ENCODE results near the gene KRTAP19-5.

Gene KRTAP19-5

GRCh38 chr21:30480145-30480544 lies 21.8 kb downstream of the KRTAP19-5 start, which contains the start of gene KRTAP19-1:
KRTAP19-1 (minus strand) TSS chr21:30480367; CDS start chr21:30480317, 50 bp downstream.
- H3K27ac ChIP-seq (replicated peaks) = no peak within 1 kb of the TSS
- no peak for DNase-seq (ENCODE audit: low read depth in 1 of 2, low spot score in 1 of 2)
- TF ChIP-seq SPI1 (IDR thresholded peaks at IDR 0.05; ENCODE audit: borderline replicate concordance, low read depth) = no peak
- TF ChIP-seq POLR2AphosphoS5 (IDR thresholded peaks at IDR 0.05; ENCODE audit: low read depth) = no peak
- TF ChIP-seq GABPA (IDR thresholded peaks at IDR 0.05; ENCODE audit: low read depth) = no peak
- no peaks in the 10 kb centered on the region for H3K27me3 ChIP-seq (ENCODE audit: insufficient read depth, poor library complexity, severe bottlenecking)
- H3K4me3 ChIP-seq (replicated peaks; ENCODE audit: insufficient read depth, low read length) = no peak within 1 kb of the TSS

- Histone ChIP-seq H3K27ac (replicated peaks) (no peak overlapping the region), H3K4me3 (replicated peaks; ENCODE audit: insufficient read depth, low read length) (no peak overlapping the region), H3K27me3 (ENCODE audit: insufficient read depth, poor library complexity, severe bottlenecking) (no peaks in the 10 kb centered on the region)
- TF ChIP-seq POLR2AphosphoS5 (IDR thresholded peaks at IDR 0.05; ENCODE audit: low read depth) = no peak
- no peak for TF ChIP-seq GABPA (IDR thresholded peaks at IDR 0.05; ENCODE audit: low read depth)
- TF ChIP-seq CTCF (IDR thresholded peaks at IDR 0.05; ENCODE audit: insufficient read depth, low read length) = no peak
- no peak for TF ChIP-seq SPI1 (IDR thresholded peaks at IDR 0.05; ENCODE audit: borderline replicate concordance, low read depth)
- TF ChIP-seq REST (IDR thresholded peaks at IDR 0.05; ENCODE audit: insufficient replicate concordance, low read depth) = no peak
- no peak for DNase-seq (ENCODE audit: low read depth in 1 of 2, low spot score in 1 of 2)
Observed at GRCh38 chr21:30479259-30479658, 22.7 kb downstream of the KRTAP19-5 start.

- TF ChIP-seq REST (IDR thresholded peaks at IDR 0.05; ENCODE audit: insufficient replicate concordance, low read depth) = no peak
- no peak for TF ChIP-seq CTCF (IDR thresholded peaks at IDR 0.05; ENCODE audit: insufficient read depth, low read length)
- TF ChIP-seq GABPA (IDR thresholded peaks at IDR 0.05; ENCODE audit: low read depth) = no peak
- no peak for TF ChIP-seq POLR2AphosphoS5 (IDR thresholded peaks at IDR 0.05; ENCODE audit: low read depth)
- TF ChIP-seq SPI1 (IDR thresholded peaks at IDR 0.05; ENCODE audit: borderline replicate concordance, low read depth) = no peak
- no peak overlapping the region for H3K4me3 ChIP-seq (replicated peaks; ENCODE audit: insufficient read depth, low read length)
- H3K27ac ChIP-seq (replicated peaks) = no peak overlapping the region
- no peaks in the 10 kb centered on the region for H3K27me3 ChIP-seq (ENCODE audit: insufficient read depth, poor library complexity, severe bottlenecking)
- no peak for DNase-seq (ENCODE audit: low read depth in 1 of 2, low spot score in 1 of 2)
Observed at GRCh38 chr21:30478004-30478403, 23.9 kb downstream of the KRTAP19-5 start.

- no peak for DNase-seq (ENCODE audit: low read depth in 1 of 2, low spot score in 1 of 2)
- Histone ChIP-seq H3K4me3 (replicated peaks; ENCODE audit: insufficient read depth, low read length) (no peak overlapping the region), H3K27ac (replicated peaks) (no peak overlapping the region), H3K27me3 (ENCODE audit: insufficient read depth, poor library complexity, severe bottlenecking) (no peaks in the 10 kb centered on the region)
- TF ChIP-seq REST (IDR thresholded peaks at IDR 0.05; ENCODE audit: insufficient replicate concordance, low read depth) (no peak), SPI1 (IDR thresholded peaks at IDR 0.05; ENCODE audit: borderline replicate concordance, low read depth) (no peak), GABPA (IDR thresholded peaks at IDR 0.05; ENCODE audit: low read depth) (no peak), CTCF (IDR thresholded peaks at IDR 0.05; ENCODE audit: insufficient read depth, low read length) (no peak), POLR2AphosphoS5 (IDR thresholded peaks at IDR 0.05; ENCODE audit: low read depth) (no peak)
Observed at GRCh38 chr21:30468900-30469714, 32.8 kb downstream of the KRTAP19-5 start.

All from HL-60 (cell line).